Measurements from ENCODE around the gene SPAST.
"Not testable (repeated sequence)": the region's sequence is repeated elsewhere in the genome, so short reads cannot be mapped to it uniquely, and the experiment has no call there.

The SPAST gene

DNA sequence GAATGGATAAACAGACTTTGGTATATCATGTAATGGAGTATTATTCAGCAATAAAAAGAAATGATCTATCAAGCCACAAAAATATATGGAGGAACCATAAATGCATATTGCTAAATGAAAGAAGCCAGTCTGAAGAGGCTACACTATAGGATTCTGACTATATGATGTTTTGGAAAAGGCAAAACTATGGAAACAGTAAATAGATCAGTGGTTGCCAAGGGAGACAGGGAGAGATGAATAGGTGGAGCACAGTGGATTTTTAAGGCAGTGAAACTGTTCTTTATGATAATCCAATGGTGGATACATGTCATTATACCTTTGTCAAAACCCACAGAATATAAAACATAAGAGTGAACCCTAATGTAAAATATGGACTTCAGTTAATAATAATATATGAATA lies 61.3 kb downstream of the SPAST start:
- no peak for DNase-seq (ENCODE audit: low spot score)

DNA sequence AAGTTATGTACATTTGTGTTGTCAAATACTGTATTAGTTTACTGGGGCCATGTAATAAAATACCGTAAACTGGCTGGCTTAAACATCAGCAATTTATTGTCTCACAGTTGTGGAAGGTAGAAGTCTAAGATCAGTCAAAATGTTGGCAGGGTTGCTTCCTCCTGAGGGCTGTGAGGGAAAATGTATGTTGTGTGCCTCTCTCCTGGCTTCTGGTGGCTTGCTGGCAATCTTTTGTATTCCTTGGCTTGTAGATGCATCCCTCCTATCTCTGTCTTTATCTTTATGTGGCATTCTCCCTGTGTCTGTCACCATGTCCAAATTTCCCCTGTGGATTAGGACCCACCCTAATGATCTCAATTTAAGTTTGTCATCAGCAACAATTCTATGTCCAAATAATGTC lies 65.3 kb downstream of the SPAST start:
- no peak for DNase-seq (ENCODE audit: low spot score)

DNA sequence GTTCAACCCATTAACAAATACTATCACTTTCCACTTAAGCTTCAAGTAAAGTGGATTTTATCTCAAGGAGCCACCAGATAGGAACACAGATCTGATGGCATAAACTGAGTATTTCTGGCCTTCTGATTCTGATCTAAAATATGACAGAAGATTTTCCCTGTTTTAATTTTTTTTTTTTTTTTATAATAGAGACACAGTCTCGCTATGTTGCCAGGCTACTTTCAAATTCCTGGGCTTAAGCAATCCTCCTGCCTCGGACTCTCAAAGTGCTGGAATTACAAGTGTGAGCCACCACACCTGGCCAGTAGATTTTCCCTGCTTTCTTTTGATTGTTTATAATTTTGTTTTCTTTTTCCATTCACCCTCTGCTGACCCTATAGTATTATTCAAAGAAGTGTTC lies 65.7 kb downstream of the SPAST start:
- no peak for DNase-seq (ENCODE audit: low spot score)

DNA sequence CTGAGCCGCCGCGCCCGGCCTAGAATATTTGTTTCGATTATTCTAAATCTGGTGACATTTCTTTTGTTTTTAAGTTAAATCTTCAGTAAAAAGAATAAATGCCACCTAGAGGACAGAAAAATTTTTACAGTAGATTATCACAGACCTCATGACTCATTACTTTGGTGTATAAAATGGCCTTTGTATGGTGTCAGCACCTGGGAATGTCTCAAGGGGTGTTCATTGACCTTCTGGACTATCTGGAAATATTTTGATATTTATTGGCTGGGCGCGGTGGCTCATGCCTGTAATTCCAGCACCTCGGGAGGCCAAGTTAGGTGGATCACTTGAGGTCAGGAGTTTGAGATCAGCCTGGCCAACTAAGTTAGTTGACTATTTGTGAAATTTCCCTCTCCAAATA lies 72.1 kb downstream of the SPAST start:
- DNase-seq (ENCODE audit: low spot score), result peak; percentile 60

DNA sequence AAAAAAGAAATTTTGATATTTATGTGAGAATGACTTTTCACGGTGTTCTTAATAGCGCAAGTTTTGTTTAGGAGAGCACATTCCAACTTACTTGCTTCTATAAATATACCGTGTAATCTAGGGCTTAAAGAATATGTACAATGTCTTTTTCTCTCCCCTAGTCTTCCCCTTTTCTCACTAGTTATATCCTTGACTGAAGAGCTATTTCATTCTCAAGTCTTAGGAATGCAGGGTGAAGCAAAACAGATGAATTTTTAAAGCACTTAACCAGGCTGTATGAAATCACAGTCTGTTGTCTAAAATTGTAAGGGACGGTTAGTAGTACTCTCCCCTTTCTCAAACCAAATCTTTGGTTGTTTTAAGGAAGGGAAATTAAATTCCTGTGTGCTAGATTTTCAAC lies 72.7 kb downstream of the SPAST start:
- DNase-seq (ENCODE audit: low spot score), result no peak

DNA sequence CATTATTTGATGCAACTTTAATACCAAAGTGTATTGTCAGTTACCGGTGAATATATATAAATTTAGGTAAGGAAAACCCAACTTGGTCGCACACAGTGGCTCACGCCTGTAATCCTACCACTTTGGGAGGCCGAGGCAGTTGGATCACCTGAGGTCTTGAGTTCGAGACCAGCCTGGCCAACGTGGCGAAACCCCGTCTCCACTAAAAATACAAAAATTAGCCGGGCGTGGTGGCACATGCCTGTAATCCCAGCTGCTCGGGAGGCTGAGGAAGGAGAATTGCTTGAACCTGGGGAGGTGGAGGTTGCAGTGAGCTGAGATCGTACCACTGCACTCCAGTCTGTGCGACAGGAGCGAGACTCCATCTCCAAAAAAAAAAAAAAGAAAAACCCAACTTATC lies 88.2 kb downstream of the SPAST start:
- DNase-seq (ENCODE audit: low spot score), result not testable (repeated sequence)

DNA sequence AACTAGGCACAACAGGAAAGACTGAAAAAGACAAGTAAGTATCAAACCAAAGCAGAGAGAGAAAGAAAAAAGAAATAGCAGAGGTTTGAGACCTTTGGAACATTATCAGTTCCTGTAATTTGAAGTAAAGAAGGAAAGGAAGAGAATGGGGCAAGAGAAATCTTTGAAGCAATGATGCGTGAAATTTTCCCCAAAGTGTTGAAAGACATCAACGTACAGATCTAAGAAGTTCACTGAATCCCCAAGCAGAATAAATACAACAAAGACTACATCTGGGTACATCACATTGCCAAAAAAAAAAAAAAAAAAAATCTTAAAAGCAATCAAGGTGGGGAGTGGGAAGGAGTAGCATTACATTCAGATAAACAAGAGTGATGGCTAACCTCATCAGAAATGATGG lies 96.3 kb downstream of the SPAST start:
- DNase-seq (ENCODE audit: low spot score), result no peak

DNA sequence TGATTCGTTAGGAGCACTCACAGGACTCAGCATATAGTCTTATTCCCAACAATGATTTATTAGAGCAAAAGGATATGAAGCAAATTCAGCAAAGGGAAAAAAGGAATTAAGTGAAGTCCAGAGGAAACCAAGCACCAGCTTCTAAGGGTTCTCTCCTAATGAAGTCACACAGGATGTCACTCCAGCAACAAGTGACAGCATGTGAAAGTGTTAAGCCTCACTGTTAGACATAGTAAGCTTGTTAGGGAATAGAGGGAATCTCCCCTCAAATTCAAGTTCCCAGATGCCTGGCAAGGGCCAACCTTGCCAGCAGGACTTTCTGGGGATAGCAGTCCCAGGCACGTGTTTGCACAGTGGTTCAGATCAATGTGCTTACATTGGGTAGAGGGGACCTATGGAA lies 97.9 kb downstream of the SPAST start:
- no peak for DNase-seq (ENCODE audit: low spot score)

DNA sequence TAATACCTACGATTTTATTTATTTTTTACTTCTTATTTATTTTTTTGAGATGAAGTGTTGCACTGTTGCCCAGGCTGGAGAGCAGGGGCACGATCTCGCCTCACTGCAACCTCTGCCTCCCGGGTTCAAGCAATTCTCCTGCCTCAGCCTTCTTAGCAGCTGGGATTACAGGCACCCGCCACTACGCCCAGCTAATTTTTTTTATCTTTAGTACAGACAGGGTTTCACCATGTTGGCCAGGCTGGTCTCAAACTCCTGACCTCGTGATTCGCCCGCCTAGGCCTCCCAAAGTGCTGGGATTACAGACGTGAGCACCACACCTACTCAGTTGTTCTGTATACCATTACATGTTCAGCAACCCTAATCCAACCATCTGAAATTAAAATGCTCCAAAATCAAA lies 100.9 kb downstream of the SPAST start:
- DNase-seq (ENCODE audit: low spot score), result not testable (repeated sequence)

DNA sequence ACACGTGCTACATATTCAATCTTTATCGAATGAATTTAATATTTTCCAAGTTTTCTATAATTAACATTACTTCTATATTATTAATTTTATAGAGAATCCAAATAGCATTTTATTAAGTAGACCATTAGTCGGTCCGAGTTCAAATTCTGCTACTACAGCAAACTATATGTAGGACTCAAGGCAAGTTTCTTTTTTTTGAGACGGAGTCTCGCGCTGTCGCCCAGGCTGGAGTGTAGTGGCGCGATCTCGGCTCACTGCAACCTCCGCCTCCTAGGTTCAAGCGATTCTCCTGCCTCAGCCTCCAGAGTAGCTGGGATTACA lies 101.6 kb downstream of the SPAST start:
- DNase-seq (ENCODE audit: low spot score), result not testable (repeated sequence)

DNA sequence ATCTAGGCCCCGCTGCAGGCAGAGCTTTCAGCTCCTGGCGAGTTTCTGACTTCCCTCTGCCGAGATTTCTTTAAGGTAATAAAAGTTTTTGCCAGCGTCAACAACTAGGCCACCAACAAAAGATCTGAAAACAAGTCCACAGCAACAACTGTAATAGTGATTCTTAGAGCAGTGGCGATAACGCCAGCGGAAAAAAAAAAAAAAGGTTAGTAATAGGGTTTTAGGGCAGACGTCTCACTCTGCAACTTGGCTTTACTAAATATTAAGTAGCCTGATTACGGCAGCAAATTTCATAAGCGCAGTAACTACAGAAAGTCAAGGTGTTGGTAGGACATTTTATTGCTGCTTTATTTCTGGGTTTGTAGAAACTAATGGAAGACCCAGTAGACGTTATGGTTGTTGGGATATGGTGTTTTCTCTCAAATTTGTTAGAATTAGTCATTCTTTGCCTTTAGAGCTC lies 102.8 kb downstream of the SPAST start:
- DNase-seq (ENCODE audit: low spot score), result no peak

DNA sequence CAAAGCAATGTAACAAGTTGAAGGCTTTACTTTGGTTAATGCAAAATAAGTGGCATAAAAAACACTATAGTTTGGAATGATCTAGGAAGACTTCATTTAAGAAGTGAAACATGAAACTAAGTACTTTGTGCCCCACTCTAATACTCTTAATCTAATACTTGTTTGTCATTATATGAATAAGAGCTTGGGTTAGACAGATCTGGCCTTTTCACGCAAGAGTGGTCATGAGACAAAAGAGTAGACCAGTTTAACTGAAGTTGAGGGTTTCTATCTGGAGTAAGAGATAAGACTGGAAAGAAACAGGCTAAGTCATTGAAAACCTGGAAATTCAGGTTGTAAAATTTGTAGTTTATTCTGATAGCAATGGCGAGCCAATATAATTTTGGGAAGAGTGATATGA lies 105.2 kb downstream of the SPAST start:
- DNase-seq (ENCODE audit: low spot score), result peak; percentile 48

DNA sequence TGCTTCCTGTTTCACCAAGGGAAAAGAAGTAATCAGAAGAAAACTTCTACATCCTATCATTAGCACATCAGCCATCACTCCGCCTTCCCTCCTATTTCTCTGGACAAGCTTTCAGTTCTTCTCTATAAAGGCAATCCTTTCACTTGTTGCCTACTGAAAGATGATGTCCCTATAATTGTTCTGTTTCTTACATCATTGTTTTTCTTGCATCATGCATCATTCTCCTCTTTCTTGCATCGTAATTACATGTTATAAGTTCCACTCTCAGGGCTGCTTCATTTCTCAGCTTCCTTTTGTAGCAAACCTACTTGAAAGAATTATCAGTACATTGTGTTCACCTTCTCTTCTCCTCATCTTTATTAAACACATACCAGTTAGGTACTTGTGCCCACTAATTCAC lies 109.5 kb downstream of the SPAST start:
- no peak for DNase-seq (ENCODE audit: low spot score)

DNA sequence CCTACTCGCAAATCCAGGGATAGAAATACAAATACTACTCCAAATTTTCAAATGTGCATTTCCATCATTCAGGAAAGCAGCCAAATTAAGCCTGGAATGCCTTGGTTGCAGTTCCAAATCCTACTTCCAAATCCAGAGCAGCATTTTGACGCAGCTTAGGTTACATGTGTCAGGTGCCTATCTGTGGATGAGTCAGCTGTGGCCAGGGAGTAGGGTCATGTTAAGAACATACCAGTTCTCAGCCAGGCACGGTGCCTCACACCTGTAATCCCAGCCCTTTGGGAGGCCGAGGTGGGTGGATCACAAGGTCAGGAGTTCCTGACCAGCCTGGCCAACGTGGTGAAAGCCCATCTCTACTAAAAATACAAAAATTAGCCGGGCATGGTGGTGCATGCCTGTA lies 119.3 kb downstream of the SPAST start:
- DNase-seq (ENCODE audit: low spot score), result no peak

DNA sequence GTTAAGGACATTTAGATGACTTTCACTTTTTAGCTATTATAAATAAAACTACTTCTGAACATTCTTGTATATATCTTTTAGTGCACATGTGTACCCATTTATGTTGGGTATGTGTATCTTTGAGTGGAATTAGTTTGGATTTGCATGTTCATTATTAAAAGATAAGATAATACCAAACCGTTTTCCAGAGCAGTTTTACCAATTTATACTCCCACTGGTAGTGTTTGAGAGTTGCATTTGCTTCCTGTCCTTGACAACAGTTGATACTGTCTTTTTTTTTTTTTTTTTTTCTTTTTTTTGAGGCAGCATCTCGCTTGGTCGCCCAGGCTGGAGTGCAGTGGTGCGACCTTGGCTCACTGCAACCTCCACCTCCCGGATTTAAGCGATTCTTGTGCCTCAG lies 125.7 kb downstream of the SPAST start:
- no peak for DNase-seq (ENCODE audit: low spot score)

DNA sequence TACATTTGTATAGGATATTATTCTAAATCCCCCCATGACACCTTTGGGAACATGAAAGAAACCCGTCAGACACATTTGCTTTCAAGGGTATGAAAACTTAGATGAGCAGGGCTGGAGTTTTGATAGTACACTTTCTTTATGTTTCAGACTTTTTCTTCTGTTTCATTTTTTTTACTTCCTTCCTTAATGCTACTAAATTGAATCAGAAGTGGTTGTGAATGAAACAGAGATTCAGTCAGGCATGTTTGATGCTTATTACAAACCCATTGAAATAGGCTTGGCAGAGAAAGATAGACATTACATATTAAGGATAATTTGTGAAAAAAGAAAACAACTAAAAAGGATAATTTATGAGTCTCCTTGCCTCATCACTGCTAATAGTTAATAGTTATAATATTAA lies 129.1 kb downstream of the SPAST start:
- no peak for DNase-seq (ENCODE audit: low spot score)

DNA sequence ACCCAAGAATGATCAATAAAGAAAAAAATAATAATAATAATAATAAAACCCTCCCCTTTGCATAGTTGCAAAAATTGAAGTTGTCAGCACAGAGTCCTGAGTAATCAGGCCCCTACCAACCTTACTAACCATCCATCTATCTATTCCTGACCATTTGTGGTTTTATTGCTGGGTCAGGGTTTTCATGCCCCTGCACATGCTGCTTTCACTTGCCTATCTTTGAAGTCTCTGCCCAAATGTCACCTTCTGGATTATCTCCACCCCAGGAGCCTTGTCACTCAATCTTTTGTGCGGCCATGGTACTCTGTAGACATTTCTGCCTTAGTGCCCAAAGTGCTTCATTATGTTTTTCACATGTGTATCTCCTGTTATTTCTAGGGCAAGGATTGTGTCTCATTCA lies 137.5 kb downstream of the SPAST start:
- no peak for DNase-seq (ENCODE audit: low spot score)

DNA sequence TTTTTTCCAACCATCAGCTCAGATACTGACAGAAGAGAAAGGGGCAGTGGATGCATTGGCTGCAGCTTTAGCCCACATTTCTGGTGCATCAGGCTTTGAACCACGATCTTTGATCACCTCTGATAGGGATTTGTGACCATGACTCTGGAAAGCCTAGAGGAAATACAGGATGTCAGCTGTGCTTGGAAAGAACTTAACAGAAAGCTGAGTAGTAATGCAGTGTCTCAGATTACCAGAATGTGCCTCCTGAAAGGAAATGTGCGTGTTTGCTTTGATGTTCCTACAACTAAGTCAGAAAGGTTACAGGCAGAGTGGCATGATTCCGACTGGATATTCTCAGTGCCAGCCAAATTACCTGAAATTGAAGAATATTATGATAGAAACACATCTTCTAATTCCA lies 140.1 kb downstream of the SPAST start:
- not testable (repeated sequence) for DNase-seq (ENCODE audit: low spot score)
